NCI-H526 treated with DMSO at 0.1 percent for 48 hours (cell line): ENCODE results near the gene UBE2V1.
A peak's percentile ranks its signal among the peaks of the same experiment; 100 is the strongest.
"Not testable (repeated sequence)": the region's sequence is repeated elsewhere in the genome, so short reads cannot be mapped to it uniquely, and the experiment has no call there.

Source experiments
- DNase-seq: peaks from one replicate; lab custom pipeline; 2025; lab: John Stamatoyannopoulos, UW

The UBE2V1 gene

GRCh38 chr20:50115041-50115512 is 2.1 kb upstream of the UBE2V1 start:
- no peak for DNase-seq

DNA sequence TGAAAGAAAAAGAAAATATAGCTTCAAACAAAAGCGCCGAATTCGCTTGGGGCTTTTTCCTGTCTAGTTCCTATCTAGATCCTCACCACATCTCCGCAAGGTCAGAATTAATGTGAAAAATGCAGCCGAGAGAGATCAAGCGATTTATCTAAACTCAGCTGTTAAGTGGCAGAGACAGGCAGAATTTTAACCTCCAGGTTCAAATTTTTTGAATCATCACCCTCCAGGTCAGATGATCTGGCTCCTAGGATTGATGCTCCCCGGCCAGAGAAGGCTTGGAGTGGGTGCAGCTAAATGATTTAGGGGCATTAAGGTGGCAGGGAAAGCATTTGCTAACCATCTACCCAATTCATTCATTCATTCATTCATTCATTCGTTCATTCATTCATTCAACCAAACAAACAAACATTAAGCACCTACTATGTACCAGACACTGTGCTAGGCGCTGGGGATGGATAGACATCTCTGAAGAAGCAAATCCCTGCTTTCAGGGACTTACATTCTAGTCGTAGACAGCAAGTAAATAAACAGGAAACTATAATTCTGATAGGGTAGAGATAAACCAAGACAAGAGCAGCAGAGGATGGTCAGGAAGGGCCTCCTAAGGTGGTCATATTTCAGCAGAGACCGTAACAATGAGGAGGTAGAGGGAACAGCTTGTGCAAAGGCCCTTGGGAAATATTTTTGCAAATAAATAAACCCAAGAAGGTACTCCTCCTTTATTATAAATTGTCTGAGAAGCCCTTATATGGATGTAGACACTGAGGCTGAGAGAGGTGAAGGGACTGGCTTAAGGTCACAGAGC is 672 bp upstream of the UBE2V1 start:
- DNase-seq = no peak

DNA sequence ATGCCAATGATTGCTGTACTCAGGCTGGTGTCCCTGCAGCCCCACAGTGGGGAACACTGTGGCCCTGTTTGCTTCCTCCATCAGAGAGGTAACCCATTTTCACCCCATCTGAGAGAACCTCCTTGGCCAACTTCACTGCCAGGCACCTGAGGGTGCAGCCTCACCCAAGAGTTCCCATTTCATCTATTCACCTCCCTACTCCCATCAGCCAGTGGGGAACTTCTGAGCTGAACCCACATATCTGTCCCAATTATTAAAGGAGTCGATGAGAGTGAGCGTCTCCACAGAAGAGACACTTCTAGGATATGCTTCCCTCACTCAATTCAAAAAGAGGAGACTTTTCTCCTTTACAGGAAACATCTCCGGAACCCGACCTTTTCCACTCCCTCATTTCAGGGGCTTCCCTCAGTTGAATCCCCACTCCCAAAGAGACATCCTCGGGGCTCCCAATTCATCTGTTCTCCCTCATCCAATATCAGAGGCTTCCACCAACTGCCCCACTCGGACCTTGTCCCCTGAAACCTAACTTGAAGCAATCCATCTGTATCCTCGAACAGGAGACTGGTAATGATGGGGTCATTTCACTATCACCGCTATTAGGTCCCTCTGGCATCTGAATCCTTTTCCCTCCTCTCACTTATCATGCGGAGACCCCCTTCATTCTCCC is 988 bp downstream of the UBE2V1 start:
- no peak for DNase-seq

GRCh38 chr20:50111120-50111828 is 1.7 kb downstream of the UBE2V1 start:
- no peak for DNase-seq

DNA sequence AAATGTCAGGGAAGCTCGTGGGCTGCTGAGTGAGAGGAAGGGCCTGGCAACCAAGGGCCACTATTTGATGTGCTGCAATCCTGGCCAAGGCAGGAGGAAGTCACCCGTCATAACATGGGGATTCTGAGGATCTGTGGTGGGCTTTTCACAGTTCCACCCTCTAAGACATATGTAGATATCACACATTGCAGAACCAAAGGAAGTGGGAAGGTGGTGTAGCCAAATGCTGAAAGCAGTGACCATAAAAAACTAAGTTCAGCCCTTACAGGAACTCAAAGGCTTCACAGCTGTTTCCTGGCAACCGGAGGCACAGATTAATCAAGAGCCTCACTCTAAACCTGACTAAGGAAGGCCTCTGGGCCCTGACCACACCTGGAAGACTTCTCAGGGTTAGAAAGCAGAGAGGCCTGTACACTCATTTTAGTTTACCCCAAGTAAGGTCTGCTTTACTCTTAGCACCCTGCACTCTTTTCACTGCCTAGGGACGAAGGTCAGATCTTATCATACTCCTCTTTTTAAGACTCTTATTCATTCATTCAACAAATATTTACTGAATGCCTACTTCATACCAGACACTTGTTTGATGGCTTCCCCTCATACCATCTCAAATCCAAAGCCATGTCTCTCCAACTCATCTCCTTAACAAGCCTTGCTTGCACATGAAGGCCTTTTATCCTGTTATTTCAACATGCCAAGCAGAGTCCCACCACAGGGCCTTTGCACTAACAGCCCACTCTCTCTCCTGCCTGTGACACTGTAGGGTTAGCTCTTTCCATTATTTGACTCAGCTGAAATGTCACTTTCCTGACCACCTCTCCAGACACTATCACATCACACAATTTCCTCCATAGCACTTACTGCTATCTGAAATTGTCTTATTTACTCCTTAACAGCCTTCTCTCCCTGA is 2.6 kb downstream of the UBE2V1 start:
- DNase-seq = no peak

- no peak for DNase-seq
Observed at GRCh38 chr20:50108556-50109235, 4.3 kb downstream of the UBE2V1 start.

GRCh38 chr20:50107796-50108331 is 5.1 kb downstream of the UBE2V1 start:
- no peak for DNase-seq

GRCh38 chr20:50107086-50107660 is 5.8 kb downstream of the UBE2V1 start:
- no peak for DNase-seq

GRCh38 chr20:50106669-50107068 is 6.3 kb downstream of the UBE2V1 start:
- not testable (repeated sequence) for DNase-seq

GRCh38 chr20:50103464-50104107 is 9.4 kb downstream of the UBE2V1 start:
- DNase-seq = not testable (repeated sequence)

- DNase-seq = not testable (repeated sequence)
Observed at GRCh38 chr20:50102551-50102950, 10.4 kb downstream of the UBE2V1 start.

GRCh38 chr20:50101887-50102286 is 11.1 kb downstream of the UBE2V1 start:
- peak; percentile 89 for DNase-seq

DNA sequence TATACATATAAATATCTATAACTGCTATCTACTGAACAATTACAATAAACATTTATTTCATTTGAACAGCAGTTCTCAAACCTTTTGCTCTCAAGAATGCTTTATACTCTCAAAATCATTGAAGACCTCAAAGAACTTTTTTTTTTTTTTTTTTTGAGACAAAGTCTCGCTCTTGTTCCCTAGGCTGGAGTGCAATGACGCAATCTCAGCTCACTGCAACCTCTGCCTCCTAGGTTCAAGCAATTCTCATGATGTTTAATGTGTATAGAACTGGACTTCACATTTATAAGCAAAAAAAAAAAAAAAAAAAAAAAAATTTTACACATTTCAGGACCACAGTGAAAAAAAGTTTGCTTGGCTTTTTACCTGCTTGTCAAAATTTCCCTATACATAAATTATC is 11.7 kb downstream of the UBE2V1 start:
- no peak for DNase-seq

DNA sequence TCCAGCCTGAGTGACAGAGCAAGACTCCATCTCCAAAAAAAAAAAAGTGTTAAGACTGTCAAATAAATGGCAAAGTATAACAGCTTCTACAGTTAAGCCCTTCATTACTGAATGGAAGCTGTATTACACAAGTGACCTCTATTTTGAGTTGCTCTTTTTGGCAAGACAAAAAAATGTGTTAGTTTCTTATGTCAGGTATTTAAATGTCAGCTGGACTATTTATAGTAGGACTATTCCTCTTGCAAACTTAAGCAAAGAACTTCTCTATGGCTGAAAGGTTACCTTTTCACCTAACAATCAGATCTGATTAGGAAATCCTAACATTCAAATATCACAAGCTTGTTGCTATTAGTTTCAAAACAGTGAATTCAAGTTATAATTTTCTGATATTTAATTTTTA is 12.4 kb downstream of the UBE2V1 start:
- DNase-seq = no peak

DNA sequence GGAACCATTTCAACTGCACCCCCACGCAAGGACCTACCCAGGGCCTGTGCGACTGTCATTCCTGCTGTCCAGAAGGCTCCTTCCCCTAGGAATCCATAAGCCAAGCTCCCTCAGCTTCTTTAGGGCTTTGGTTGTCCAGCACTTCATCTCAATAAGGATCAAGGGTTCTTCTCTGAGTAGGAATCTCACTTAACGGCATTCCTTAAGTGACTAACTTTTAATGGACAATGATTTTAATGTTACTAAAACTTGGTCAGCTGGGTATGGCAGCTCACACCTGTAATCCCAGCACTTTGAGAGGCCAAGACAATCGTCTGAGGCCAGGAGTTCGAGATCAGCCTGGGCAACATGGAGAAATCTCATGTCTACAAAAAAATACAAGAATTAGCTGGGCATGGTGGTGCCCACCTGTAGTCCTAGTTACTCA is 13.4 kb downstream of the UBE2V1 start:
- DNase-seq = no peak

GRCh38 chr20:50099113-50099512 is 13.8 kb downstream of the UBE2V1 start:
- no peak for DNase-seq

- no peak for DNase-seq
Observed at GRCh38 chr20:50098259-50098658, 14.7 kb downstream of the UBE2V1 start.

DNA sequence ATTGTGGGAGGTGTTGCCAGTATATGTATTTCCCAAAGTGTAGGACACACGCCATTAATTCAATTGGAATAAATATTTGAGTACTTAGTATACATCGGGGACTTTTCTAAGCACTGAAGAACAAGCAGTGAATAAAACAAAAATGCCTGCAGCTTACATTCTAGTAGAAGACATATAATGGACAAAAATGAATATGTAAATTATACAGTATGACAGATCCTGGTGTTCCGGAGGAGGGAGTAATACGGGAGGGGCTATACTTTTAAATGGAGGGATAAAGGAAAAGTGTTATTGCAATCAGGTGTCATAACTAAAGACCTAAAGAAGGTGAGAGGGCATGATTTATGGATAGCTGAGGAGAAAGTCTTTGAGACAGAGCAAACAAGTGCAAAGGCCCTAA is 15.1 kb downstream of the UBE2V1 start:
- DNase-seq = no peak

DNA sequence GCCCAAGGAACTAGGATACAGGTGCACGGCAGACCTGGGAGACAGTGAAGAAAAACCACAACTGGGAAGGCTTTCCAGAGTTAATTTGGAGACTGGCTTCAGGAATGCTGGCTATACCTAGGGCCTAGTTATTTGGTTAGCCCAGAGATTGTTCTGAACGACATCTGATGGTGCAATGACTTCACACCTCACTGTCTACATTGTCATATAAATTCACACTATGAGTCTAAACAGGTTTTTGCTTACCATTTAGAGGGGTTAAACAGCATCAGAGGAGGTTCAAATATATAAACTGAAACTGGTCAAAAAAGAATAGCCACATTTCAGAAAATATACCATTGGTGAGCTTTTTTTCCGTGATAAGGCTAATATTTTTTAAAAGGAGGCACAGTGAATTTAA is 16.7 kb downstream of the UBE2V1 start:
- no peak for DNase-seq
